Stimulated activated CD8-positive, alpha-beta memory T cell treated with anti-CD3 and anti-CD28 coated beads, Interleukin-12 subunit alpha, Interleukin-12 subunit beta, amount 100 ng/mL, for 1 hour (primary cell): ENCODE results near the gene GMFB.
"Not testable (repeated sequence)": the region's sequence is repeated elsewhere in the genome, so short reads cannot be mapped to it uniquely, and the experiment has no call there.

Experiments
- DNase-seq: peaks from one replicate; pipeline ENCODE4 v3.0.0-alpha.2; 2020; ENCODE audit warnings: low read depth

GMFB gene

DNA sequence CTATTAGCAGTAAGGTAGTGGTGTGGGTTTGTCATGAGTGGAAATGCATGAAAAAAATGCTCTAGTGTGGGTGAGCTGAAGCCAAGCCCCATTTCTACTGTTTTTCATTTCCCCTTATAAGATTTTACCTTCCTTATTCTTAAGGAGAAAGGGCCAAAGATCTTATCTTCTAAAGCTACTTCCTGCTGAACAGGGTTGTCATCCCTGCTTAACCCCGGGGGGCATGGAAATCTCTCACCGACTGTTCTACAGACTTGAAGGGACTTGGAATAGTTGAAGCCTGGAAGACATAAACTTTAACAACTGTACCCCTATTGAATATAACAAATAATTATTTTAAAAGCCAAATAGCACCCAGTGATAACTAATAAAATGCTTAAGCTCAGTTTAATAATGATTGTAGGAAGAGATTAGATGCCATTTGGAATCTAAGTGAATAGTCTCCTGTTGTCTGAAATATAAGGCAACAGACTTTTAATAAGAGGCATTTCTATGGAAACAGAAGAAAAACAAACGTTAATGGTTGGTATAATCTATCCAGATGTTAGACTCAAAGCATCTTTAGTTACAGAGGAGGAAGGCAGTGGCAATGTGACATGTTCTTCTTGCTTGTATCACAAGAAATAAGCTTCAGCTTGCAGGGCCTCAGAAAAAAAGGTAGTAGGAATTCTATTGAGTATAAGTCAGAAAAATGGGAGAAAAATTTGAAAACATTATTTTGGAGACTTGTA lies 1.8 kb upstream of the GMFB start:
- DNase-seq, result no peak

DNA sequence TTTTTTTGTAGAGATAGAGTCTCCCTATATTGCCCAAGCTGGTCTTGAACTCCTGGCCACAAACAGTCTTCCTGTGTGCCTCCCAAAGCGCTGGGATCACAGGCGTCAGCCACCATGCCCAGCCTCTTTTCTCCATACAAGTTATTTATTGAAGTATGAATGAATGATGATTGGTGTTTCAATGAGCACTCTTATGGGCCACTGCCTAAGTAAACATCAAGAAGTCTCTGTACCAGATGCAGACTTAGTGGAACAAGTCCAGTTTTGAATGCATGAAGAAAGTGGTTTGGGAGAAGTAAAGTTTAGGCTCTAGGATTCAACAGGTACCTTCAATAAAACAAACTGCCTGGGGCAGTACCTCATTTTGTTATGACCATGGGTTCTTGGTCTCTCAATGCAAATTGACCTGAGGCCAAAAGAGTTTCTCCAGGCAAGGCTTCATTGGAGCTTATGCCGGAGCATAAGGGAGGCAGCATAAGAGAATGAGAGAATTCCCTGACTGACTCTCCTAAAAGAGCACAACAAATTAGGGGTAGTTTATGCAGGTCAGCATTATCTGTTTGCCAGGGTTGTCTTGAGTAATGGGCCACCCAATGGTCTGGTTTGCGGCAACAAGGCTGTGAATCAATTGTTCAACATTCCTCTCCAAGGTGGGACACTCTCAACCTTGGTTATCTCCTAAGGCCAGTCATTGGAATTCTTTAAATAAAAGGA lies 1.1 kb upstream of the GMFB start:
- no peak for DNase-seq

DNA sequence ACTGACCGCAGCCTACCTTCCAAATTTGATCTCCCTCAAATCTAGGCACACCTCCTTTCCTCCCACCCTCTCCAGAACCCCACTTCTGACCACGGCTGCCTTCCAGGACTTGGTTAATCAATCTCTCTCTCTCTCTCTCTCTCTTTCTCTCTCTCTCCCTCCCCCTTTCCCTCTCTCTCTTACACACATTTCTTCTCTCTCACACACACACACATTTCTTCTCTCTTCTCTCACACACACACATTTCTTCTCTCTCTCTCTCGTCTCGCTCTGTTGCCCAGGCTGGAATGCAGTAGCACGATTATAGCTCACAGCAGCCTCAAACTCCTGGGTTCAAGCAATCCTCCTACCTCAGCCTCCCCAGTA lies 521 bp upstream of the GMFB start:
- no peak for DNase-seq

DNA sequence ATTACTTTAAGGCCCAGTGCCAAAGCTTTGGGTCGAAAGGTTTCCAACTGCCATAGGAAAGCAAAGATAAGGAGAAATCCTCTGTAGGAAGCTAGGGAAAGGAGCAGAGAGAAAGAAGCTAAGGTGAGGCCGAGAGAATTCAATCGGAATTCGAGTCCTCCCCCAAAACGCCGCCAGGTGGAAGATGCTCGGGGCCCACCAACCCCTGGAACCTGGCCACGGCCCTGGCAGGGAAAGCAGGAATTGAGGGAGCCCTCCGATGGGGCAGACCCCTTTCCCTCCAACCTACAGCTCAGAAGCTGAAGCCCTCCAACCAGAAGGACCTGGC lies 498 bp downstream of the GMFB start:
- no peak for DNase-seq

DNA sequence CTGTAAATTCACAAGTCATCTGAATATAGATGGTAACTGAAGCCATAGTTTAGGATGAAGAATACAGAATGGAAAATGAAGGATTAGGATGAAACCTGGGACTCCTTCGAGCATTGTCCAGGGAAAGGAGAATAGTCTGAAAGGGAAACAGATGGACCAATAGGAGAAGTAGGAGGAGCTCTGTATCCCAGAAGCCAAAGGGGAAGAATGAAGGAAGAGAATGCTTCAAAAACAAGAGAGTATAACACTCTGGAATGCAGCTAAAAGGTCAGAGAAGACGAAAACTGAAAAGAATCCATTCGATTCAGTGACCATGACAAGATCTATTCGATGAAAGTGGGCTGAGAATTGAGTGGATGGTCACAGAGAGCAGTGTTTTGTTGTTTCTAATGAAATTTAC lies 1.0 kb downstream of the GMFB start:
- no peak for DNase-seq

DNA sequence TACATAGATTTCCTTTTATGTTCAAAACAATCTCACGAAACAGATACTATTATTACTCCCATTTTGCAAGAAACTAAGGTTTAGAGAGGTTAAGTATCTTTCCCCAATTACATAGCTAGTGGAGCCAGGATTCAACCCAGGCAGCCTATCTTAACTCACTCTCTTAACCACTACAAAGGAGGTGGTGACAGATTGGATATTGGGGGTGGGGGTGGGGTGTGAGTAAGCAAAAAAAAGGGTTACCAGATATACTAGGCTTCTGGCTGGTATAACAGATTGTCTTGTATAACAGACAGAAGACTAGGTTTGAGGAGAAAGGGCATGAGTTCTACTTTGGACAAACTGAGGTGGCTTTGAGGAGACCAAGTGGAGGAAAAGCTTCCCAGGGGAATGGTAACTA lies 2.1 kb downstream of the GMFB start:
- DNase-seq, result no peak

DNA sequence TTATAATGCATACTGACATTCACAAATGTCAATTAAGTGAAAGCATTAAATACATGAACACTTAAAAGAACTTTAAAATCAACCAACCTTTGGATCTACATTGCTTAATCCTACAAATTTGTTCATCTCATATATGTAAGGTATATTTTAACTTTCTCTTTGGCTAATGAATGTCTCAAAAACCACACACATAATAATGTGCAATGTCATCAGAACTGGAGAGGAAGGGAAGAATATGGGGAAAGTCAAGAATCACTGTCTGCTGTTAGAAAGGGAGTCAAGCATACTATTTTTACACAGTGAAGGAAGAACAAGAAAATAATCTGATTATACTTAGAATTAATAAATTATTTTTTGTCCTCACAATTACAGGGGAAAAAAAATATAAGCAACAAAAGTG lies 4.9 kb downstream of the GMFB start:
- no peak for DNase-seq

DNA sequence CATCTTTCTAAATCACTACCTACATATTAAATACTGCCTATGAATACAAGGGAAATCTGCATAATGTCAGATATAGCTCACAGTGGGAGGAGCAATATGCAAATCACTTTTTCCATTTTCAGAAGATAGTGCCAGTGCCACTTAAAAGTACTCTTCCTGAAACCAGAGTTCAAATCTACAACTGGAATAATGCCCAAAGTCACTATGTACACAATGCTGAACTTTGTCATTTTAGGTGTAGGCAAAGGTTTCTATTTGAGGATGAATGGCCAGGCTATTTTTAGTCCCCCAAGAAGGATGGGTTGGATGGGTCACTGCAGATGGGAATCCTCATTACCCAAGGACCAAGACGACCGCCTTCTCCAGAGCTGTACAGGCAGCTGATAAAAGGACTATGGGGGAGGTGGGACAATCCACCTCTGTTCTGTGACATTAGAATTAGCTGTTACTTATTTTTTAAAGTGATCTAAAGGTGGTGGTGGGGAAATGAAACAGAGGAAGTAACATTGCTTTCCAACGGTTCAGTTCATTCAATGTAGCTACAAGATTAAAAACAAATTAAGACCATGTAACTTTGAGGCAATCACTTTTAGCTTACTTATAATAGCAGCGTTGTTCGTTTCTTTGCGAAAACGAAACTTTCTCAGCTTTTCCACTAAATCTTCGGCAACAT lies 5.6 kb downstream of the GMFB start:
- DNase-seq, result no peak

DNA sequence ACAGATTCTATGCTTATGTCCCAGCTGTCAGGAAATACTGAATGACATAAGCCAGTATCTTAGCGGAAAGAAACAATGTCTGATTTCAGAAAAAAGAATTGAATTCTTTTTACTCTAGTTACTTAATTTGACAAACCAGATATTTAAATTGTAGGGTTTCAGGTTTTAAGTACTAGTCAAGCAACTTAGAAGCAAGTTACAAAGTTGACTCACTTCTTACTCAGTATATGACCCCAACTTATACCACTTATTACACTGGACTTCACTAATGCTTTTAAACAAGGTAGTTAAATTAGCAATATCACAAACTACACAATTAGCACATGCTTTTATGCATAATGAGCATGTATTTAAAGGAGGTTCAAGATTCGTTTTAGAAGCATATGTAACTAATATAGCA lies 7.1 kb downstream of the GMFB start:
- no peak for DNase-seq

DNA sequence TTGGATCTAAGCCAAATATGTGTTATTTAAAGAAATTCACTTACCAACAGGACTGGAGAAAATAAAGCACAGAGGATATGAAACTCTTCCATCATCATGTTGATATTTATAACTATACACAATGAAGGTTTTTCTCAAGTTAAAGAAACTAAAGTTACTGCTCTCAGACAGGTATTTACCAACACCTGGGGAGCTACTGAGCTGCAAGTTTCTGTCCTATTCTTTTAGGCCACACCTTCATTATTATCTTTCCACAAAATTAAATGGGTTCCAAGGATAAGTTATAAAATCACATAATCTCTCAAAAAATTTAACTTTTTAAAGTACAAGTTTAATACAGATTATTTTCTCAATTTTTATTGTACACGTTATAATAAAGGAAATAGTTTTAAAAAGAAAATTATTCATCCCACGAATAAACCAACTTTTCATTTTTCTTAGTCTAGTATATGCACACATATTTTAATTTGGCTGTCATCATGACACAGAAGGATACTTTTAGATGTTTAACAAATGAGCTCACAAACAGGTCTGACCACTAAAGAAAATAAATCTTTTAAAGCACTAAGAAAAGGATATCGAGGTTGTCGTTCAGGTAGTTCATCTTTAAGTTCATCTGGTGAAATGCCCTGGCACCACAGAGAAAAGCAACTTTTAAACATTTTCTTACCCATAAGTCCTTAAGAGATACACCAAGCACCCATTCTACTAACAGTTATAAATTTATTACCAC lies 7.8 kb downstream of the GMFB start:
- no peak for DNase-seq

DNA sequence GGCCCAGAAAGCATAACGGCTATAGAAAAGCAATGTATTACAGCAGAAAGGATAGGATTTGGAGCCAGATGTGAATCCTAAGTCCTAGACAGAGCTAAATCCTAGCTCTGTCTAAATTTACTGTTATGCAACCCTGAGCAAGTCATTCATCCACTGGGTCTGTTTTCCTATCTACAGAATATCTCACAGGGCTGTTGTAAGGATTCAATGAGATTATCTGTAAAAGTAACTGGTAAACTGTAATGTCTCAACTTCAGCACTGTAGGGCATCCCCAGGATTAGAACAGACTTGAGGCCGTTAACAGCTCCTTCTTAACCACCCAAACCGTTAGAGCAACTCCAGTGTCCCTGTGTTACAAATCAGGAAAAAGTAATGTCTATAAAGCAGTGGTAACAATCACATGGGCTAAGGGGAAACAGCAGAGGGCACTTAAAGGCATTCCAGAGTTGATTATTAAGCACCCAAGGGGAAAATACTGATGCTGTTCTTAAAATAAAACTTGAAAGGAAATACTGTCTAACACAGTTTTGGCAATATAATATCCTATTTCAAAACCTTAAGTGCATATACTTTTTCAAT lies 10.1 kb downstream of the GMFB start:
- no peak for DNase-seq

DNA sequence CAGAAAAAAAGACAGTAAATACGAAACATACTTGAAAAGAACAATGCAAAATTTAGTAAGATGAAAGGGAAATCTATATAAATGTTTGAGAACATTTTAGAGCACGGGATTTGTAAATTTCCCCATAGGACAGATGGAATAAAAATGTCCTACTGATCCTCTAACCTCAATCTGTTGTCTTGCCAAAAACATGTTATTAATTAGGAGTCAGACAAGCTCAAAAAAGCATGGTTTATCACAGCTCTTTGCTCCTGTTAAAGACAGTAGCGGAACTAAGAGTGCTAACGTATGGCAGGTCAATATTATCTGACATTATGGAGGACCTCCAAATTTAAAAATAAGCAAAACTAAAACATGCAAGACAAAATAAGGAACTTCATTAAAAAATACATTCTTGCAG lies 12.9 kb downstream of the GMFB start:
- no peak for DNase-seq

DNA sequence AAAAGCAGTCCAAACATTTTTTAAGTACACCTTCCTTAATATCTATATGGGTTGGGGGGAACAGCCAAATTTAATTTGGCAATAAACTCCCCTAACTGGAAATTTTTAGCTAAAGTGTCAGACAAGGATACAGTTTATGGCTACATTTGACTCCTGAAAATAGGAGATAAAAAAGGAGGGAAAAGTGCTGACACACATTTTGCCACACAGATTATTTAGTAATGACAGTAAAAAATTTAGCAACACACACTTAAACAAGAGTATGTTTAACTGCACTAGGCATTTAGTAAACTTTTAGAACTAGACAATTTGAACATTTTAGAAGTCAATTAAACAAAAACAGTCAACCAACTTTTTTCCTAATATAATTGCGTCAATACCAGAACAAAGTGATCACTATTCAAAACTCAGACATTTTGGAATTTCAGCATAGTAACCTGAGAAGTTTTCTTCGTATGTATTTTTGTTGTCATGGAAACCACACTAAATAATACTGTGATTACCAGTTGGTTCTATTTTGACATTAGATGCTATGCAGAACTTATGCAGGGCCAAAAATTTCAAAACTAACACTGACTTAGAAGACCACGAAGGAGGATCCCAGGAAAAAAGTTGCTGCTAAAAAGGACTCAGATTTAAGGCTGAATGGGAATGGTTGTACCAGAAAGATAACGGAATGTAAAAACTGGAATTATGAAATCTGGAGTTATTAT lies 13.4 kb downstream of the GMFB start:
- no peak for DNase-seq

DNA sequence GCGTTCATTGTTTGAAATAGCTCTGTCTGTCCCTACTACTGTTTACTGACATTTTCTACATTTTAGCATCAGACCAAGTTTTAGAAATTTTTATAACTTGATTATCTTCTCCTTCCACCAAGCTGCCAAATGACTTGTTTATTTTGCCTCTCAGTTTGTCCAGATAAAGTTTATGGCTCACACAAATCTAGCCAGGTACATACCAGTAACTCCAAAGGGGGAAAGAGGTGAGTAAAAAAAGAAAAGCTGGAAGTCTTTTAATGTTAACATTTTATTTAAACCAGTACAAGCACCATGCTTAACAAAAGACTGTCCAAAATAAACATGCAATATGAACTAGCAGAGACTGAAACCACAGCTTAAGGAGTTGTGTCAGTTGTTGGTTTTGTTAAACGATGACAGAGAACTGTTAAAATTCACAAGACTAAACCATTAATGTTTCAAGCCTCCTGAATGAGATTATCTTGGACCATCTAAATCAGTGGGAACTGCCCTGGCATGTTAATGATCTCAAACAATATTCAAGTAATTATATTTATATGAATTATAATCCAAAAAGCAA lies 14.5 kb downstream of the GMFB start:
- DNase-seq, result no peak

DNA sequence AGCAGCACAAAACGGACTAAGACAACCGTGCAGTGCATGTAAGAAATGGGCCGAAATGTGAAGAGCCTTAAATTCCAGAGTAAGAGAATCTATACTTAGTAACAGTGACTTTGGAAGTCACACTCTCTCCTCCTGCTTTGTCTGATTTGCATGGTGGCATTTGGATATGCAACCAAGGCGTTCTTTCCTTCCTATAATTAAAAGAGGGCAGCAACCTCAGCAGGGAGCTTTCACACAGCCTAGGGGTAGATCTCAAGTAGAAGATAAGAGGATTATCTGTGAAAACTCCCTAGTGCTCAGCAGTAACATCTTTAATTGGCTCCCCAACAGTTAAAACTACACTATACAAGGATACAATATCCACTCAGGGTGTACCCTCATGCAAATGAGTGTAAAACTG lies 16.5 kb downstream of the GMFB start:
- no peak for DNase-seq

DNA sequence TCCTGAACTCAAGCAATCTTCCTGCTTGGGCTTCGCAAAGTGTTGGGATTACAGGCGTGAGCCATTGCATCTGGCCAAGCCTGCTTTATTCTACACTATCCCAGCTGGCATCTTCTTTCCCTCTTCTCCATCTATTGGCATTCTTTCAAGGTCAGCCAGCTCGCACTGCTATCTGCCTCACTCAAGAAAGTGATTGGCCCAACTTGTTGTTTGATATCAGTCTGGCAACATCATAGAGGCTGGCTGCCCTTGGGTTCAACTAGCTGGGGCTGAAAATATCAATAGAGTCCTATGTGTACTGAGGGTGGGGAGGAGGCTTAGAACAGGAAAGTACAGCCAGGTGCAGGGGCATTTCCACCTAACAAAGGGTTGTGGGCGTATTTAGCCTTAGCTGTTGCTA lies 17.1 kb downstream of the GMFB start:
- DNase-seq, result no peak

DNA sequence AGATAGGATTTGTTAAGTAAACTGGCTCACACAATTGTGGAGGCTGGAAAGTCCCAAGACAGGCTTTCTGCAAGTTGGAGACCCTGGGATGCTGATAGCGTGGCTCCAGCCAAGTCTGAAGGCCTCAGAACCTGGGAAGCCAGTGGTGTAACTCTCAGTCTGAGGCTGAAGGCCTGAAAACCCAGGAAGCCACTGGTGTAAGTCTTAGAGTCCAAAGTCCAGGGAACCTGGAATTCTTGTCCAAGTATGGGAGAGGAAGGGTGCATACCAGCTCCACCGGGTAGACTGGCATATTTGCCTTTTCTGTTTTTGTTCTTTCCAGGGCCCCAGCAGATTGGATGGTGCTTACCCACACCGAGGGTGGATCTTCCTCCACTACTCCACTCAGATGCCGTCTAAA lies 18.1 kb downstream of the GMFB start:
- no peak for DNase-seq

DNA sequence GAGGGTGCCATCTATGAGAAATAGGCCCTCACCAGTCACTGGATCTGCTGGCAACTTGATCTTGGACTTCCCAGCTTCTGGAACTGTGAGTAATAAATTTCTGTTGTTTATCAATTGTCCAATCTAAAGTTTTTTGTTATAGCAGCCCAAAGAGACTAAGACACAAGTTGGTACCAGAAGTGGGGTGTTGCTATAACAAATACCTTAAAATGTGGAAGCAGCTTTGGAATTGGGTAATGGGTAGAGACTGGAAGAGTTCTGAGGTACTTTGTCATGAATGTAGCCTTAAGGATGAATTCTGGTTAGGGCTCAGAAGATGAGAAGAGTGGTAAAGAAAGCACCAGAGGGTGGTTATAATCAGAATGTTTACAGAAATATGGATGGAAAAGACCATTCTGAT lies 21.5 kb downstream of the GMFB start:
- no peak for DNase-seq

DNA sequence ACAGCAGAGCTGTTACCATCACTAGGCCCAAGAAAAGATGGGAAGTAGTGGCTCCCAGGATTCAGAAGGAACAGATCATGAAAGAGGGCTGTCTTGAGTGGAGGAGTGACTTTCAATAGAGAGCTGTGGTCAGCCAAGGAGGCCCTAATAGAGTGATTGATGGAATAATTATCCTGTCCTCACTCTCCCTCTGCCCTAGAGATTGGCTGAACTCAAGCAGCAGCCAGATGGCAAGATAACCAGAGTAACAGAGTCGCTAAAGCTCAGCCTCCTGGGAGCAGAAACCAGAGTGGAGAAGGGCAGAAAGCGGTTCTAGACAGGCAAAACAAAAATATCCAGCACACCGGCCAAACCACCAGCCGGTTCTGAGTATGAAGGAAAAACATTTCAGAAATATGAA lies 23.1 kb downstream of the GMFB start:
- no peak for DNase-seq

DNA sequence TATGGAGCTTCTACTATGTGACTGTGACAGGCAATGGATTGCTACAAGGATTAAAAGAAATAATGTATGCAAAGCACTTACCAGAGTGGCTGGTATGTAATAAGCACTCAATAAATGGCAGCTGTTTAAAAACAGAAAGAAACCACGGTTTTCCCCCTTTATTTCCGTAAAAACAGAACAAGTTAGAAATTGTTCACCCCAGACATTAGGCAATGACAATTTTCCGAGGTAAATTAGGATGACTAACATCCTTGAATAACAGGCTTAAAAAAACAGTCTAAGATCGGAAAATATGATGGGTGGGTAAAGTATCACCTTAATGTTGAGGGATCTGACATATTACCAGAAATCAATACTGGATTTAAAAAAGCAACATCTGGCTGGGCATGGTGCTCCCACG lies 26.7 kb downstream of the GMFB start:
- DNase-seq, result no peak

DNA sequence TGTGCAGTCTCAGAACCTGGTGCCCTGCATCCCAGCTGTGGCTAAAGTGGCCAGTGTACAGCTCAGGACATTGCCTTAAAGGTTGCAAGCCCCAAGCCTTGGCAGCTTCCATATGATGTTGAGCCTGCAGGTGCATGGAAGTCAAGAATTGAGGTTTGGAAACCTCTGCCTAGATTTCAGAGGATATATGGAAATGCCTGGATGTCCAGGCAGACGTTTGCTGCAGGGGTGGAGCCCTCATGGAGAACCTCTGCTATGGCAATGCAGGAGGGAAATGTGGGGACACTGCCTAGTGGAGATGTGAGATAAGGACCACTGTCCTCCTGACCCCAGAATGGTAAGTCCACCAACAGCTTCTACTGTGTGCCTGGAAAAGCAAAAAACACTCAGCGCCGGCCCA lies 29.7 kb downstream of the GMFB start:
- DNase-seq, result no peak

DNA sequence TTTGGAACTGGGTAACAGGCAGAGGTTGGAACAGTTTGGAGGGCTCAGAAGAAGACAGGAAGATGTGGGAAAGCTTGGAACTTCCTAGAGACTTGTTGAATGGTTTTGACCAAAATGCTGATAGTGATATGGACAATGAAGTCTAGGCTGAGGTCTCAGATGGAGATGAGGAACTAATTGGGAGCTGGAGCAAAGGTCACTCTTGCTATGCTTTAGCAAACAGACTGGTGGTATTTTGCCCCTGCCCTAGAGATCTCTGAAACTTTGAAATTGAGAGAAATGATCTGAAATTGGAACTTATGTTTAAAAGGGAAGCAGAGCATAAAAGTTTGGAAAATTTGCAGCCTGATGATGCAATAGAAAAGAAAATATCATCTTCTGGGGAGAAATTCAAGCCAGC lies 30.2 kb downstream of the GMFB start:
- not testable (repeated sequence) for DNase-seq
